Measurements from ENCODE around the gene GABRB3. TPM values are rescaled to one million over a fixed set of nuclear protein-coding genes. Genes with fewer than 3 reads are reported as not detected.

Gene GABRB3
- total and polyA plus RNA-seq, 10 donors: 0.09 to 7.0 (median 1.2) TPM

GRCh38 chr15:26537663-26538062, 235.2 kb downstream of the GABRB3 start:
- Histone ChIP-seq H3K9me3 (peaks cover 0 to 58% (median 47%) of the 10 kb centered on the region in 8 donors), H3K27ac (no peak overlapping the region), H3K36me3 (no peaks in the 10 kb centered on the region), H3K4me3 (no peak overlapping the region), H3K4me1 (no peaks in the 10 kb centered on the region), H3K27me3 (replicated peaks in 1 of 7) (no peaks in the 10 kb centered on the region)
- no peak for DNase-seq
- WGBS, 5 donors: 69 to 84% (median 76%) methylated on average over 2 of the region's 2 CpGs
- intact Hi-C loops (cut with DNase I; ENCODE audit: low total_unique reads): no loop called here
- TF ChIP-seq CTCF (IDR thresholded peaks at IDR 0.05 in 8 of 11, conservative IDR thresholded peaks at IDR 0.05 in 3 of 11) (no peak), POLR2A (IDR thresholded peaks at IDR 0.05) (no peak), POLR2AphosphoS5 (IDR thresholded peaks at IDR 0.05) (no peak)

- Histone ChIP-seq H3K4me3 (no peak overlapping the region), H3K4me1 (no peaks in the 10 kb centered on the region), H3K36me3 (no peaks in the 10 kb centered on the region), H3K27me3 (replicated peaks in 1 of 7) (no peaks in the 10 kb centered on the region), H3K9me3 (peaks cover 0 to 87% (median 40%) of the 10 kb centered on the region in 8 donors), H3K27ac (no peak overlapping the region)
- intact Hi-C loops (cut with DNase I; ENCODE audit: low total_unique reads): no loop called here
- TF ChIP-seq POLR2AphosphoS5 (IDR thresholded peaks at IDR 0.05) (no peak), POLR2A (IDR thresholded peaks at IDR 0.05) (no peak), CTCF (IDR thresholded peaks at IDR 0.05 in 8 of 11, conservative IDR thresholded peaks at IDR 0.05 in 3 of 11) (no peak)
- 64 to 86% (median 78%) methylated on average over 3 to 4 of the region's 4 CpGs for WGBS, 5 donors
- no peak for DNase-seq
Observed at GRCh38 chr15:26531489-26531888, 241.4 kb downstream of the GABRB3 start.

- Histone ChIP-seq H3K4me1 (no peaks in the 10 kb centered on the region), H3K4me3 (no peak overlapping the region), H3K27ac (no peak overlapping the region), H3K9me3 (peaks cover 0 to 69% (median 9%) of the 10 kb centered on the region in 8 donors), H3K27me3 (replicated peaks in 1 of 7) (no peaks in the 10 kb centered on the region), H3K36me3 (no peaks in the 10 kb centered on the region)
- no peak for TF ChIP-seq POLR2A (IDR thresholded peaks at IDR 0.05)
- TF ChIP-seq POLR2AphosphoS5 (IDR thresholded peaks at IDR 0.05): no peak
- TF ChIP-seq CTCF (IDR thresholded peaks at IDR 0.05 in 8 of 11, conservative IDR thresholded peaks at IDR 0.05 in 3 of 11): no peak
- intact Hi-C loops (cut with DNase I; ENCODE audit: low total_unique reads): no loop called here
- WGBS, 5 donors: 75 to 86% (median 81%) methylated on average over 2 of the region's 2 CpGs
- no peak for DNase-seq
Observed at GRCh38 chr15:26525096-26525495, 247.8 kb downstream of the GABRB3 start.

- Histone ChIP-seq H3K4me3 (no peak overlapping the region), H3K27me3 (replicated peaks in 1 of 7) (no peaks in the 10 kb centered on the region)
- 74 to 80% (median 75%) methylated on average over 9 of the region's 9 CpGs for WGBS, 5 donors
Observed at GRCh38 chr15:26521691-26522198, 251.1 kb downstream of the GABRB3 start.

More at GRCh38 chr15:26521691-26522198, 251.1 kb downstream of the GABRB3 start:
- TF ChIP-seq POLR2A (IDR thresholded peaks at IDR 0.05): no peak
- TF ChIP-seq POLR2AphosphoS5 (IDR thresholded peaks at IDR 0.05): no peak
- TF ChIP-seq CTCF (IDR thresholded peaks at IDR 0.05 in 8 of 11, conservative IDR thresholded peaks at IDR 0.05 in 3 of 11): no peak
- Histone ChIP-seq H3K36me3 (no peaks in the 10 kb centered on the region), H3K9me3 (peaks cover 0 to 74% (median 26%) of the 10 kb centered on the region in 8 donors), H3K4me1 (no peaks in the 10 kb centered on the region), H3K27ac (no peak overlapping the region)
- DNase-seq: no peak
- intact Hi-C loops (cut with DNase I; ENCODE audit: low total_unique reads): no loop called here

Measured in spleen (tissue), 11 donors.